HepG2 (cell line): ENCODE results near the gene MYADML2. TPM values are rescaled to one million over a fixed set of nuclear protein-coding genes. Genes with fewer than 3 reads are reported as not detected.

ENCODE experiments used
- EZH2 ChIP-seq: conservative IDR thresholded peaks from 2 replicates; pipeline ENCODE4 v1.6.1; 2012; ENCODE audit warnings: mild to moderate bottlenecking, low read depth, low read length, moderate library complexity
- HDAC1 ChIP-seq: sonication (generic); formaldehyde crosslinking; IDR thresholded peaks from 2 replicates; pipeline ENCODE4 v1.5.1; 2020; ENCODE audit warnings: mild to moderate bottlenecking, missing genetic modification reagents
- HDAC2 ChIP-seq: sonication (generic); formaldehyde crosslinking; IDR thresholded peaks from 2 replicates; pipeline ENCODE4 v1.4.0; 2020; ENCODE audit warnings: missing genetic modification reagents
- HNRNPL ChIP-seq: fragments of 200-400 bp; formaldehyde crosslinking; IDR thresholded peaks from 2 replicates; pipeline ENCODE4 v1.6.1; 2017; ENCODE audit warnings: mild to moderate bottlenecking, low read depth, low read length
- MIER2 ChIP-seq: IDR thresholded peaks from 2 replicates; pipeline ENCODE4 v1.6.1; 2016; ENCODE audit warnings: missing biosample characterization, missing genetic modification reagents
- PRDM15 ChIP-seq: sonication (generic); formaldehyde crosslinking; IDR thresholded peaks from 2 replicates; pipeline ENCODE4 v1.4.0; 2020; ENCODE audit warnings: missing genetic modification reagents
- REL ChIP-seq: sonication (generic); formaldehyde crosslinking; conservative IDR thresholded peaks from 2 replicates; pipeline ENCODE4 v1.8.0; 2022; ENCODE audit warnings: mild to moderate bottlenecking, missing genetic modification reagents, moderate library complexity
- RNF219 ChIP-seq: sonication (generic); formaldehyde crosslinking; IDR thresholded peaks from 2 replicates; pipeline ENCODE4 v1.5.0; 2020; ENCODE audit warnings: mild to moderate bottlenecking, missing genetic modification reagents
- SNAPC4 ChIP-seq: sonication (generic); formaldehyde crosslinking; IDR thresholded peaks from 2 replicates; pipeline ENCODE4 v1.4.0; 2020; ENCODE audit warnings: mild to moderate bottlenecking, missing genetic modification reagents
- TMF1 ChIP-seq: sonication (generic); formaldehyde crosslinking; IDR thresholded peaks from 2 replicates; pipeline ENCODE4 v1.8.1; 2022; ENCODE audit warnings: low read depth, missing genetic modification reagents
- ZFY ChIP-seq: sonication (generic); formaldehyde crosslinking; IDR thresholded peaks from 2 replicates; pipeline ENCODE4 v1.4.0; 2020; ENCODE audit warnings: missing genetic modification reagents
- ZNF431 ChIP-seq: sonication (generic); formaldehyde crosslinking; IDR thresholded peaks from 2 replicates; pipeline ENCODE4 v1.9.0; 2022; ENCODE audit warnings: missing genetic modification reagents, low read depth, mild to moderate bottlenecking, borderline replicate concordance
- ZNF670 ChIP-seq: sonication (generic); formaldehyde crosslinking; IDR thresholded peaks from 2 replicates; pipeline ENCODE4 v1.8.0; 2022; ENCODE audit warnings: mild to moderate bottlenecking, missing genetic modification reagents, borderline replicate concordance
- ZSCAN20 ChIP-seq: sonication (generic); formaldehyde crosslinking; IDR thresholded peaks from 2 replicates; pipeline ENCODE4 v1.4.0; 2020; ENCODE audit warnings: missing genetic modification reagents, mild to moderate bottlenecking, borderline replicate concordance
- ZSCAN5A ChIP-seq: sonication (generic); formaldehyde crosslinking; IDR thresholded peaks from 2 replicates; pipeline ENCODE4 v1.8.0; 2022; ENCODE audit warnings: mild to moderate bottlenecking, missing genetic modification reagents, borderline replicate concordance
- polyA plus RNA-seq, 8 experiments: library from polyadenylated mRNA; depleted of rRNA in 3 of 8; stranded (reverse) in 7 of 8; unstranded in 1 of 8; fragments of >200 nt; fragmentation: Illumina TruSeq in 4 of 8; extraction: Trizol in 4 of 8; gene quantifications; 2 replicates each; pipeline versions ENCODE4 v1.2.1 to v1.2.3, GENCODE V29; 2011 to 2016; ENCODE audit warnings: low read depth in 4 of 8, missing spikeins in 1 of 8, mixed read lengths in 1 of 8; ENCODE audit not compliant: insufficient read depth in 1 of 8
- total RNA-seq, 5 experiments: library from RNA; depleted of rRNA; stranded (reverse); fragments of >200 nt; fragmentation: Illumina TruSeq; extraction: Trizol; gene quantifications; 2 replicates each; pipeline ENCODE4 v1.2.3, GENCODE V29; 2016; ENCODE audit warnings: low read depth in 1 of 5

MYADML2 gene
- total and polyA plus RNA-seq, 2 of the 13 experiments (the other 11 are each of a cell fraction or from before 2014, with no cell fraction given) = not detected

- TF ChIP-seq HNRNPL (peak; percentile 6; the same call in 1 of the 2 replicates), MIER2 (CRISPR knock-in tag) (peak; percentile 20; the same call in 1 of the 2 replicates), ZSCAN20 (CRISPR knock-in tag) (no peak), ZSCAN5A (peak; percentile 87; the same call in 1 of the 2 replicates), TMF1 (peak; percentile 96), HDAC2 (CRISPR knock-in tag) (peak; percentile 96), REL (CRISPR knock-in tag) (peak; percentile 98), PRDM15 (CRISPR knock-in tag) (no peak; the same call in none of the 2 replicates), ZFY (CRISPR knock-in tag) (peak; percentile 94), HDAC1 (peak; percentile 97), RNF219 (CRISPR knock-in tag) (peak; percentile 99), ZNF431 (CRISPR knock-in tag) (peak; percentile 86; the same call in 1 of the 2 replicates), EZH2 (no peak), ZNF670 (CRISPR knock-in tag) (peak; percentile 90; the same call in 1 of the 2 replicates), SNAPC4 (CRISPR knock-in tag) (peak; percentile 85)
These were observed 45.5 kb upstream of the MYADML2 start (continued) for GRCh38 chr17:81992306-81993102.
